Left lobe of liver (tissue), 2 donors: ENCODE results near the gene TCF12. TPM values are rescaled to one million over a fixed set of nuclear protein-coding genes. Genes with fewer than 3 reads are reported as not detected.
A peak's percentile ranks its signal among the peaks of the same experiment; 100 is the strongest.

ENCODE experiments used
- ATAC-seq: fragments of 200-7000 bp; cut with Tn5 transposase; one replicate; pipeline ENCODE4 v1.9.1; 2020; ENCODE audit warnings: mild to moderate bottlenecking, moderate library complexity
- DNase-seq: peaks from one replicate; pipeline ENCODE4 v3.0.0-alpha.2; 2020; ENCODE audit warnings: low spot score
- total RNA-seq: library from RNA; stranded (reverse); gene quantifications from one replicate; pipeline ENCODE4 v1.2.1, GENCODE V29; 2021
- donor health status: DM: no; HTN: no; CAD: no; lungs with moderate emphysema.
- donor health status: DM: no; HTN: yes; CAD: no.

Gene TCF12
- total RNA-seq, 1 donor from 2014 or later: 29.8 TPM

DNA sequence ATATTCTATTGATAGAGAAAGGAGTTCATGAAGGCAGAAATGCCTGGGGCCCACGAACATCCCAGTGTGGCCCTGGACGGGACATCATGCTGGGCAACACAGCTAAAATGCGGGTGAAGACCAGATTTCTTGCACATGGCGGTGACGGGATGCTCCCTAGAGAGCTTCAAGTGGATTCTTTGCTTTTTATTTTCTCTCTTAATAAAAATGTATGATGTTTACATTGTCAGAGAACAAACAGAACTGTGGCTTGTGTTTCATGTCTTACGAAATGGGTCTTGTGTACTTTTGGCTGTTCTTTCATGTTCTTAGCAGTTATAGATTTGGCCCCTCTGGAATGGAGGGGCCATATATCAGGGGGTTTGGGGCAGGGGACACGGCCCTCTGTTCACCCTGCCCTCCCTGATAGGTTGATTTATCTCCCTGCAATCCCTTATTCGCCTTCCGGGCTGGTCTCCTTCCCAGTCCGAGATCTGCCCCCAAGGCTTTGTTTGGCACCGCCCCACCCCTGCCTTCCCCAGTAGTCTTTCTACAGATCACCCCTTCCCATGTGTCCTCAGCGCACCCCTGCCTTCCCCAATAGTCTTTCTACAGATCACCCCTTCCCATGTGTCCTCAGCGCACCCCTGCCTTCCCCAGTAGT, 389.2 kb downstream of the TCF12 start:
- ATAC-seq: peak; percentile 2
- no peak for DNase-seq

- no peak for DNase-seq
- ATAC-seq: no peak
Observed at GRCh38 chr15:57308170-57308545, 389.7 kb downstream of the TCF12 start.

DNA sequence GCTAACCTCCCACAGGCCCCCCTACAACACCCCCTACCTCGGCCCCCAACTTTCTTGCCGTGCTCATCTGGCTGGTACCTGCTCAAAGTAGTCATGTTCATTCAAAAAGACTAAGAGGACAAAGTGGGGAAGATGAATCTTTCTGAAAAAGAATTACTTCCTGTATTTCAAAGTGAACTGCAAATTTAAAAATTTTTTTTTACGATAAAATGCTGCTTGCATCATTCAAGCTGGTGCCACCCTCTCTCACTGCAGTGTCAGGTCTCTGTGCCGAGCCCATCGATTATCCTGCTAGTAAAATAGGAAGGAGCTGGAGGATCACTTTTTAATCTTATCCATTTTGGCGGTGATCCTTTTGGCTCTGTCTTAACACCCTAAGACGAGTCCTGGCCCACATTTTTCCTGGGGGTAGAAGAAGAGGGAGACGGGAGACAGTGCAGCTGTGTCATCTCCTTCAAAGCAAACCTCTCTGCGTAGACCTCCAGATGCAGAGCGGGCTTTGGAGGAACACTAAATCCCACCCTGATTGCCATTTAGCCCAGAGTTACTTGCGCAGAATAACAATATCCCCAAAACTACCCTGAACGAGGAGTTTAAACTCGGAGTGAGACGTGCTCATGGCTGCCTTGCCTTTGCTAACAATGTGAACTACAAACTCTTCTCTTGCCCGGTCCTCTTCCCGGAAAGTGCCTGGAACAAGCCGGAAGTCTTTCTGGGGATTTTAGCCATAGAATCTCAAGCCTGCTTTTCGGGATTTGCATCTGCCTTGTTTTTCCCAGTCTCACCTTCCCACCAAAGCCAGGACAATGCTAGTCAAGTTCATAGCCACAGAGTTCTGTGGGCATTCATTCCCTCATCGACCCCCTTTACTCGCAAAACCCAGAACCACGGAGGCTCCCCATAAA, 391.7 kb downstream of the TCF12 start:
- no peak for DNase-seq
- ATAC-seq: no peak

DNA sequence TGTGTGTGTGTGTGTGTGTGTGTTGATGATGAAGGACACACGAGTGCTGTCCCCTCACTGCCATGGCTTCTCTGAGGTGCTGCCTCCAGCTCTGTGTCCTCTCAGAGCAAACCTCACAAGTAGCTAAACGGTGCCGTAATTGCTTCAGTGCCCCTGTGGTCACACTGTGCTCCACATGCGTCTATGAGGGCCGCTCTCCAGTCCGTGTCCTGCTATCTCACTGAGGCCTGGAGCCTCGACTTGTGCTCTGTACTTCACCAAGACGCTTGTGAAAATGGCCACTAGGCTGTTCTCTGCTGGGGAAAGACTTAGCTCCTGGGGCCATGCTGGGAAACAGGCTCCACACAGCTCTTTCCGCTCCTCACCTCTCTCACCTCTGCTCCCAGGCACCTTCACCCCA, 392.4 kb downstream of the TCF12 start:
- DNase-seq: no peak
- no peak for ATAC-seq

DNA sequence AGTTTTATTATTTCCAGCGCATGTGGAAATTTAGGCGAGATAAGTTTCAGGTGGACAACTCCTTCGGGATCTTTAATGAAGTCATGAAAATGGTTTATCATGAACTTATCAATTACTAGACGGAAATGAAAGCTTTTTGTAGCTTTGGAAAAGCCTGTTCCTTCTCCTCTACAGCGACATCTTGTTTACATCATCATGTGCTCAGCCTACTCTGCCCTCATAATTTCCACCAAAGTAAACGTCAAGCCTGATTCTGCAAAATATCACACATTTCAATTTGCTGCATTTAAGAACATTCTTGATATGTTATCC, 393.5 kb downstream of the TCF12 start:
- ATAC-seq: no peak
- DNase-seq: no peak

DNA sequence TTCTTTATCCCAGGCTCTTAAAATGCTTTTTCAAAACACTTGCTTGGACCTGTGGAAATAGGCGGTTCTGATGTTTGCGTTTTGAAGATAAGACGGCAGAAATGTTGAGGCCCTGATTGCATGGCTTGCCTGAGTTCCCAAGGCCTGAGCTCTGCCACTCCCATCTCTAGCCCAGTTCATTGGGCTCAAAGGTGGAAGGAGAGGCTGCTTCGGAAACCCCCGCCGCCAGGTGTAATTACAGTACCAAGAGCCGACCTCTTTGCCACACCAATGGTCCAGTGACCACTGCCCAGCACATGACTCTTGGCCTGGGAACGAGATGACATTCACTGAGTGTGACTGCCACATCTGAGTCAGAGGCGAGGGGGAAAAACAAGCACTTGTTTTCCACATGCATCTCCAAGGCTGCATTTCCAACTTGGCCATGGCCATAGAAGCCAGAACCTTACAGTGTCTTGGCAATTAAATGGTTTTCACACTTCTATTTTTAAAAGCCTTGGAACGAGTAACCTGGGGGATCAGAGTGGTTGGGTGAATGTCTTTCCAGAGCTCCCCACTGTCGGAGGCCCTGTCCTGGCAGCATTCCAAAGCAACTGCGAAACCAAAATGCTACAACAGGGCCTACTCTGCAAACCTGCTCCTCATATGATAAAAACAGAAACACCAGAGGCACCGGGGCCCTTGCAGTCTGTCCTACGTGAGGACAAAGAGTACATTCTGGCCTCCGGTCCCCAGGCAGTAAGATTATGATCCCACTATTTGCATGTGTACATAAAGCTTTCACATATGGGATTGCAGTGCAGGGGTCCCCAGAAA, 394.1 kb downstream of the TCF12 start:
- no peak for ATAC-seq

GRCh38 chr15:57313134-57313483, 394.7 kb downstream of the TCF12 start:
- ATAC-seq (no peak), DNase-seq (no peak)

More for the DNA sequence above, 394.1 kb downstream of the TCF12 start:
- DNase-seq: no peak

DNA sequence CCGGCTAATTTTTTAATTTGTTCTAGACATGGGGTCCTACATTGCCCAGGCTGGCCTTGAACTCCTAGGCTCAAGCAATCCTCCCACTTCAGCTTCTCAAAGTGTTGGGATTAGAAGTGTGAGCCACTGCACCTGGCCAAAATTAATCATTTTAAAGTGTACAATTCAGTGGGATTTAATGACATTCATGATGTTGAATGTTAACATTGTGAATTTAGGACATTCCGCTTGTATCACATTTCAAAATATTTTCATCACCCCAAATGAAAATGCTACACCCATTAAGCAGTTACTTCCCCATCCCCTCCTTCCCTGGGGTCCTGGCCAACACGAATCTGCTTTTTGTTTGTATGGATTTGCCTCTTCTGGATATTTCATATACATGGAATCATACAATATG, 395.8 kb downstream of the TCF12 start:
- DNase-seq (no peak), ATAC-seq (no peak)

DNA sequence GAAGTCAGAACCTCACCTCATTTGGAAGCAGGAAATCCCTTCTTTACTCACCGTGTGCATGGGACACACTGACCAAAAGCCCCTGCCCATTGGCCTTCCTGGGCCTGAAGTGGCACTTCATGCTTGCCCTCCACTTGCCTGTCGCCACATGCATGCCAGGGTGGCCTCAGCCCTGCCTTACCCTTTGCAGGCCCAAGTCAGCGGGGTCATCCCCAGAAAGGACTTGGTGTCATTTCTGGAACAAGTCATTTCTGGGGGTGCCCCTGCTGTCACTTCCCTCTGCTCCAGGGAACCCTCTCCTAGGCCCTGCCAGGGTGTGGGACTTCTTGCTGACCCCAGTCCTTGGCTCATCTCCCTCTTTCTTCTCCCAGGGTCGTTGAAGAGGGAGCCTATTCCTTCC, 398.0 kb downstream of the TCF12 start:
- ATAC-seq (no peak), DNase-seq (no peak)

DNA sequence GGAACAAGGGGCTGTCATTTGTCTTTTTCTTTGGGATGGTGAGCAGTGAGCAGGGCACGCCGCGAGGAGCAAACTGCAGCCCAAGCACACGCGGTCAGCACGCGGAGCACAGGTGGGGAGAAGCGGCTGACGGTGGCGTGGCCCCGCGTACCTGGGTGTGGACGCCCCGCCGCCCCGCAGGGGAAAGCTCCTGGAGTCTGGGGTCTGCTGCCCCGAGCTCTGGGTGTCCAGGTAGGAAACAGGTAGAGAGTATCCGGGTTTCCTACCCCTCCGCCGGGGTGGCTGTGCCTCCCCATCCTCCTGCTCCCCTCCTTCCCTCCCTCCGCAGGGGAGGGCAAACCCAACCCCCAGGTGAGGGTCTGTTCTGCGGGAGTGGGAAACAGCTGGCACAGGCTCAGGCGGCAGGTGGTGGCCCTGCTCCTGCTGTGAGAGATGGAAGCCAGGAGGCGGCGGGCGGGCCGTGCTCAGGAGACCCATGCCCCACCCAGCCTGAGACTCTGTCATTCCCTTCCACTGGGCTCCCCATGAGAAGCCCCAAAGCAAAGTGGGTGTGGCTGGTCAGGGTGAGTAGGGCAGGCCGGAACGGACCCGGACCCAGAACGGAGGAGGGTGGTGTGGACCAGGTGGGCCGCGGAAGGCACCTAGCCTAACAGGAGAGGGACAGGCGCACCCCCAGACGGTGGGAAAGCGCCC, 400.9 kb downstream of the TCF12 start:
- ATAC-seq (no peak), DNase-seq (no peak)

DNA sequence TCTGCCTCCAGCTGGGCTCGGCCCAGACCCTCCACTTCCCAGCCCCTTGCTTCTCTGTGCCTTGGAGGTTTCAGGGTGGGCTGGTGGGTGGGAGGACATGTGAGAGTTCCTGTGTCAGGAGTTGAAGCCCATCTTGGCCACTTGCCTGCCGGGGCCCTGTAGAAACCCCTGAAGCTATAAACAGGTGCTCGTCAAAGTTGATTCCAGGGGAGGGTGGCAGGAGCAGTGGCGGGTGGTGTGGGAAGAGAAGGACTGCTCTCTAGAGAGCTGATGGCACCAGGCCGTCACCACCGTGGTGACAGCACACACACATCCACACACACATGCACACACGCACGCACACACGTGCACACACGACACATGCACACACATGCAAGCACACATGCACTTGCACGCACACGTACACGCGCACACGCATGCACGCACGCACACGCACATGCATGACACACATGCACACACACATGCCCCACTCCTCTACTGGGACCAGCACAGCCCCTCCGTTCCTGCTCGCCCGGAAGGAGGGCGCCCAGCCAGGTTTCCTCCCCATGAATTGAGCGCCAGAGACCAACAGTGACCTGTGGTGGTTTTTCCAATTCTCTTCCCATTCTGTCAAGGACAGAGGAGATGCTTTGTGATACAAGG, 401.6 kb downstream of the TCF12 start:
- ATAC-seq (no peak), DNase-seq (no peak)

GRCh38 chr15:57320631-57321220, 402.3 kb downstream of the TCF12 start:
- no peak for DNase-seq
- no peak for ATAC-seq

- ATAC-seq: no peak
- no peak for DNase-seq
Observed at GRCh38 chr15:57321485-57321884, 403.0 kb downstream of the TCF12 start.

DNA sequence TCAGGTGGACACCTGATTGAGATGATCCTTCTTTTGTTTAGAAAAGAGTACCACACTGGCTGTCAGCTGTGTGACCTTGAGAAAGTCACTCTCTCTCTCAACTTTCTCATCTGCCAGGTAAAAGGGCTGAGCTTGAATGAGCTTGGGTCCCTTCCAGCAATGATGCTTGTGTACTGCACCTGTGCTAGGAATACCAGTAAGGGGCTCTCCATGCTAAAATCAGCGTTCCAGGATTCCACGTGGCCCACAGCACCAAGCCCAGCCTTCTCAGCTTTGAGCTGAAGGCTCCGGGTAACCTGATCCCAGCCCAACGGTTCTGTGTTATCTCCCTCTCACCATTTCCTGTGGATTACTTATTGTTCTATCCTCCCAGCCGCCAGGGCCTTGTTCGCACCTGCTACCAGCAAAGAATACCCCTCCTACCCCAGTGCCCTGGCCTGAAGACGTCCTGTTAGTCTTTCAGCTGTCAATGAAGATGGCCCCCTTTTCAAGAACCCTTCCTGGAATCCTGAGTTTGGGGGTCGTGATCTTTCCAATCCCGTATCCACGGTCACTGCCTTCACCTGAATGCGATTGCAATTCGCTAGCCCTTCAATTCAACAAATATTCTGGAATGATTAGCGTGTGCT, 403.6 kb downstream of the TCF12 start:
- DNase-seq (no peak), ATAC-seq (no peak)

DNA sequence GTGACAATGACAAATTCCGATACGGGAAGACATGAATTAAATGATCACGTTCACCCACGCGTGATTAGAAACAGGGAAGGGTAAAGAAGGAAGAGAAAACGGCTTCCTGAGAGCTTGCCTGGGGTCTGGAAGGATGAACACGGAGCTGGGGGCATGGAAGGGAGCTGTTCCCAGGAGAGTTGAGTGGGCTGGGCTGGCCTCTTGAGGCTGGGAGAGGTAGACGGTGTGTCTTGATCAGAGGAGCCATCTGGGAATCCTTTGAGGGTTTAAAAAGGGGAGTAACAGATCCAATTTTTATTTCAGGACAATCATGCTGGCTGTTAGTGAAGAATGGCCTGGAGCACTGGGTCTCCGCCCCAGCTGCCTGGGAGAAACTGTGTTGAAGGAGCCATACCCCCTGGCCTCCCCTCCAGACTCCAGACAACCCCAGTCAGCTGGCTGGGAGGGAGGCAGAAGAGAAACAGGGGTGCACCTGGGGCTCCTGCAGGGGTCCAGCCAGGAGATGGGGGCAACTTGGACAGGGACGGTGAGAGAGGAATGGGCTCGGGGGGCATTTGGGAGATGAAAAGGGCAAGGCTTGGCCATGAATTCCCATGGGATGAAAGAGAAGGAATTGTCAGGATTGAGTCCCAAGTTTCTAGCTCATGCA, 404.3 kb downstream of the TCF12 start:
- no peak for DNase-seq
- ATAC-seq: no peak

DNA sequence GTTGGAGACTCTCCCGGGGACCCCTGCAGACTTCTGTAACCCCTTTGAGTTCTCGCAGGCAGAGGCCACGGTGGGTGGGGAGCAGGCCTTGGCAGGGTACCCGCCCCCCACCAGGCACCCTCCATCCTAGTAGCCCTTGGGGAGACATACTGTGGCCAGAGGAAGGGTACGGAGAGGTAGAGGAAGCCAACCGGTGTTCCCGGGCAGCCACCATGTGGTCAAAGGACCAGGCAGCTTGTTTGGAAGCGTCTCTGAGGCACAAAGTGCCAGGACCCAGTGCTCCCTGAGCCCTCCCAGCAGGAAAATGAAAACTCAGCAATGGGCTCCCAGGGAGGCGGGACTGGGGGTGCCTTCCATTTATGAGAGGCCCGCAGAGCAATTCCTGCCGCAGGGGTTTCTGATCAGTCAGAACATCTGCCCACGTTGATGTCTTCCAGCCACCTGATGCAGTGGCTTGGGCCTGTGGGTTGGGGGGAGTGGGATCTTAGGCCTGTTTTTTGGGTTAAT, 404.9 kb downstream of the TCF12 start:
- DNase-seq (no peak), ATAC-seq (no peak)

DNA sequence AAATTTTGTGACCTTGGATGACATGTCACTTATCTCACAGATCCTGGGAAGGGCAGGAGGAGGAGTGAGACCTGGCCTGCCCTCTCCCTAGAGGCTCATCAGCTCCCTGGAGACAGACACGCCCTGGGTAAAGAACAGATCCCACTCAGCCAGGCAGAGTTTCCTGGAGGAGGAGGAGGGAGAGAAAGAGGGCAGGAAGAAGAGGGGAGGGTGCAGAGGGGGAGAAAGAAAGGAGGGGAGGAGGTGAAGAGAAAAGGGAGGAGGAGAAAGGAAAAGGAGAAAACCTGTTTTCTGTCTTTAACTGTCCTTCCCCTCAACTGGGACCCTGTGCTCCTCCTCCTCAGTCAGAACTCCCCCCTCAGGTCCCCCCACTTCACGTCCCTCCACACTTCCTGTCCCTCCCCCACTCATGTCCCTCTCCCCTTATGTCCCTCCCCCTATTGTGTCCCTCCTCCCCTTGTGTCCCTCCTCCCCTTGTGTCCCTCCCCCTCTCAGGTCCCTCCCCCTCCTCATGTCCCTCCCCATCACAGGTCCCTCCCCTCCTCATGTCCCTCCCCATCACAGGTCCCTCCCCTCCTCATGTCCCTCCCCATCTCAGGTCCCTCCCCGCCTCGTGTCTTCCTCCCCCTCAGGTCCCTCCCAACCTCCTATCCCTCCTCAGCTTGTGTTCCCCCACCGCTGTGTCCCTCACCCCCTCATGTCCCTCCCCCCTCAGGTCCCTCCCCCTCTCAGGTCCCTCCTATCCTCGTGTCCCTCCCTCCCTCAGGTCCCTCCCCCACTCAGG, 405.6 kb downstream of the TCF12 start:
- ATAC-seq (peak; percentile 14), DNase-seq (no peak)

DNA sequence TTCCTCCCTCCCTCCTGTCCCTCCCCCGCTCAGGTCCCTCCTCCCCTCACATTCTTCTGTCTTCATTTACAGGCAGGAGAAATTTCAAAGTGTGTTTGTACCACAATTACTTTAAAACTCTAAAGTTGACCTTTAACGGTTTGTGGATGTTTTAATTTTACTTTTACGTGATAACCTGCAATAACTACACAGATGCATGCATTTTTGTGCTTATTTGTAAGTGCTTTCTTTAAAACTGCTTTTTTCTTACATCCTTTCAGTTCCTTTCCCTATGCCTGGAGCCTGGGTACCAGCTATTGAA, 406.1 kb downstream of the TCF12 start:
- DNase-seq: no peak
- ATAC-seq: no peak
